GM19023 (cell line): ENCODE results near the gene GGA3.

Experiments
- ATAC-seq: cut with Tn5 transposase; IDR thresholded peaks from one replicate; pipeline ENCODE4 v1.9.1; 2021; ENCODE audit warnings: mild to moderate bottlenecking, moderate library complexity; ENCODE audit not compliant: unreplicated experiment

Gene GGA3

GRCh38 chr17:75250009-75250471 is 11.4 kb downstream of the GGA3 start:
- ATAC-seq: peak; percentile 71

GRCh38 chr17:75249564-75249963 is 11.8 kb downstream of the GGA3 start:
- no peak for ATAC-seq

GRCh38 chr17:75246404-75246803 is 15.0 kb downstream of the GGA3 start:
- ATAC-seq: no peak

GRCh38 chr17:75245011-75245410 is 16.4 kb downstream of the GGA3 start:
- no peak for ATAC-seq

- no peak for ATAC-seq
Observed at GRCh38 chr17:75244133-75244866, 17.1 kb downstream of the GGA3 start.

GRCh38 chr17:75242461-75243042 is 18.9 kb downstream of the GGA3 start:
- ATAC-seq: no peak

GRCh38 chr17:75241996-75242460 is 19.4 kb downstream of the GGA3 start:
- no peak for ATAC-seq

GRCh38 chr17:75241502-75241901 is 19.9 kb downstream of the GGA3 start:
- ATAC-seq: no peak

GRCh38 chr17:75241143-75241430 is 20.3 kb downstream of the GGA3 start:
- ATAC-seq: no peak

GRCh38 chr17:75240394-75241142 is 20.8 kb downstream of the GGA3 start:
- no peak for ATAC-seq

GRCh38 chr17:75239778-75240393 is 21.5 kb downstream of the GGA3 start:
- ATAC-seq: no peak

GRCh38 chr17:75239214-75239613 is 22.2 kb downstream of the GGA3 start:
- no peak for ATAC-seq

- no peak for ATAC-seq
Observed at GRCh38 chr17:75238684-75239191, 22.7 kb downstream of the GGA3 start.

GRCh38 chr17:75238020-75238580 is 23.3 kb downstream of the GGA3 start:
- no peak for ATAC-seq

- ATAC-seq: no peak
Observed at GRCh38 chr17:75237100-75238014, 24.0 kb downstream of the GGA3 start.

- ATAC-seq: no peak
Observed at GRCh38 chr17:75232786-75233185, 28.6 kb downstream of the GGA3 start.

- ATAC-seq: no peak
Observed at GRCh38 chr17:75231741-75232464, 29.5 kb downstream of the GGA3 start.

GRCh38 chr17:75231071-75231470 is 30.3 kb downstream of the GGA3 start:
- ATAC-seq: no peak

GRCh38 chr17:75228847-75229246 is 32.6 kb downstream of the GGA3 start:
- ATAC-seq: no peak
